KMS-11 (cell line): Measurements from ENCODE around the gene TSHR.
A peak's percentile ranks its signal among the peaks of the same experiment; 100 is the strongest.

Experiments used
- H2AFZ ChIP-seq: fragments of 200-600 bp; sonication (generic); 2 replicates; pipeline ENCODE4 v1.6.1; 2016; ENCODE audit warnings: antibody characterized with exemption, mixed run types, low read depth
- H3K27ac ChIP-seq: fragments of 200-600 bp; sonication (generic); 2 replicates; pipeline ENCODE4 v1.6.1; 2016; ENCODE audit warnings: mild to moderate bottlenecking, mixed run types
- H3K27me3 ChIP-seq: fragments of 200-600 bp; sonication (generic); 2 replicates; pipeline ENCODE4 v1.6.1; 2017; ENCODE audit warnings: mild to moderate bottlenecking, low read depth, mixed run types, moderate library complexity; ENCODE audit not compliant: insufficient read depth
- H3K36me3 ChIP-seq: fragments of 200-600 bp; sonication (generic); 2 replicates; pipeline ENCODE4 v1.6.1; 2017; ENCODE audit warnings: mild to moderate bottlenecking, mixed run types; ENCODE audit not compliant: insufficient read depth
- H3K4me1 ChIP-seq: fragments of 200-600 bp; sonication (generic); 2 replicates; pipeline ENCODE4 v1.6.1; 2016; ENCODE audit warnings: mild to moderate bottlenecking, low read depth, mixed run types; ENCODE audit not compliant: poor library complexity, severe bottlenecking
- H3K4me2 ChIP-seq: fragments of 200-600 bp; sonication (generic); 2 replicates; pipeline ENCODE4 v1.7.0; 2016; ENCODE audit warnings: mild to moderate bottlenecking, mixed run types
- H3K4me3 ChIP-seq: fragments of 200-600 bp; sonication (generic); IDR thresholded peaks from 2 replicates; pipeline ENCODE4 v1.6.1; 2017; ENCODE audit warnings: low read depth, low read length, mixed read lengths; ENCODE audit not compliant: insufficient read depth
- H3K79me2 ChIP-seq: fragments of 200-600 bp; sonication (generic); 2 replicates; pipeline ENCODE4 v1.6.1; 2016; ENCODE audit warnings: low read depth, mixed run types; ENCODE audit not compliant: insufficient read depth
- H3K9ac ChIP-seq: fragments of 200-600 bp; sonication (generic); 2 replicates; pipeline ENCODE4 v1.6.1; 2016; ENCODE audit warnings: mild to moderate bottlenecking, mixed run types
- H4K20me1 ChIP-seq: fragments of 200-600 bp; sonication (generic); 2 replicates; pipeline ENCODE4 v1.6.1; 2016; ENCODE audit warnings: mild to moderate bottlenecking, mixed run types; ENCODE audit not compliant: insufficient read depth
- CTCF ChIP-seq: fragments of 200-600 bp; sonication (generic); conservative IDR thresholded peaks from 2 replicates; pipeline ENCODE4 v1.6.1; 2017; ENCODE audit warnings: low read depth, mild to moderate bottlenecking, antibody characterized with exemption, low read length, moderate library complexity, mixed read lengths

The TSHR gene

GRCh38 chr14:80930095-80930494 is 25.3 kb upstream of the TSHR start:
- TF ChIP-seq CTCF, result no peak
- Histone ChIP-seq H3K9ac (peak overlapping the region; percentile 17; the same call in 1 of the 2 replicates), H3K27me3 (no peaks in the 10 kb centered on the region), H3K4me2 (peak overlapping the region; percentile 49), H2AFZ (no peak overlapping the region), H3K36me3 (no peaks in the 10 kb centered on the region), H3K27ac (peak overlapping the region; percentile 82), H3K79me2 (peaks cover 52% of the 10 kb centered on the region), H4K20me1 (no peaks in the 10 kb centered on the region), H3K4me3 (no peak overlapping the region), H3K4me1 (peaks cover 97% of the 10 kb centered on the region)

GRCh38 chr14:80930836-80931389 is 24.5 kb upstream of the TSHR start:
- Histone ChIP-seq H2AFZ (no peak overlapping the region), H3K9ac (peak overlapping the region; percentile 34; the same call in 1 of the 2 replicates), H3K27me3 (no peaks in the 10 kb centered on the region), H3K4me2 (peak overlapping the region; percentile 49), H3K4me3 (no peak overlapping the region), H3K36me3 (no peaks in the 10 kb centered on the region), H3K4me1 (peaks cover 96% of the 10 kb centered on the region), H3K79me2 (peaks cover 57% of the 10 kb centered on the region), H4K20me1 (no peaks in the 10 kb centered on the region), H3K27ac (peak overlapping the region; percentile 82)
- no peak for TF ChIP-seq CTCF

GRCh38 chr14:80933282-80933681 is 22.1 kb upstream of the TSHR start:
- Histone ChIP-seq H2AFZ (no peak overlapping the region), H3K9ac (no peak overlapping the region), H3K79me2 (peaks cover 43% of the 10 kb centered on the region), H3K27me3 (no peaks in the 10 kb centered on the region), H3K36me3 (no peaks in the 10 kb centered on the region), H3K27ac (peak overlapping the region; percentile 82), H3K4me1 (peaks cover 83% of the 10 kb centered on the region), H3K4me3 (no peak overlapping the region), H4K20me1 (no peaks in the 10 kb centered on the region), H3K4me2 (peak overlapping the region; percentile 40; the same call in 1 of the 2 replicates)
- no peak for TF ChIP-seq CTCF

- Histone ChIP-seq H3K27ac (peak overlapping the region; percentile 82; the same call in 1 of the 2 replicates), H3K4me1 (peaks cover 79% of the 10 kb centered on the region), H4K20me1 (no peaks in the 10 kb centered on the region), H3K36me3 (no peaks in the 10 kb centered on the region), H3K9ac (no peak overlapping the region; the same call in 1 of the 2 replicates), H2AFZ (no peak overlapping the region), H3K4me3 (no peak overlapping the region), H3K4me2 (peak overlapping the region; percentile 40), H3K27me3 (no peaks in the 10 kb centered on the region), H3K79me2 (peaks cover 40% of the 10 kb centered on the region)
- TF ChIP-seq CTCF, result no peak
Observed at GRCh38 chr14:80933686-80934085, 21.7 kb upstream of the TSHR start.
